IMR-90 (cell line): Measurements from ENCODE around the gene TRIM44. TPM values are rescaled to one million over a fixed set of nuclear protein-coding genes. Genes with fewer than 3 reads are reported as not detected.

Source experiments
- ATAC-seq: fragments of 200-7000 bp; cut with Tn5 transposase; 2 replicates; pipeline ENCODE4 v1.9.1; 2020; ENCODE audit warnings: low read depth, mild to moderate bottlenecking, moderate library complexity
- BruUV-seq: library from RNA; stranded (reverse); fragments of 400-500 nt; replicated peaks from 2 replicates; lab custom pipeline; 2021; lab: Mats Ljungman, UMichigan
- CTCF ChIA-PET: fragments of 300-600 bp; formaldehyde crosslinking; extraction: SDS; loops from one replicate; lab custom pipeline; 2021; ENCODE audit warnings: antibody characterized with exemption; lab: Yijun Ruan, JAX
- POLR2A ChIA-PET: fragments of 300-600 bp; sonication (Branson Sonifier 250); formaldehyde crosslinking; loops from one replicate; lab custom pipeline; 2022; ENCODE audit warnings: antibody characterized with exemption; ENCODE audit not compliant: unreplicated experiment; lab: Charles Lee
- DNase-seq: peaks from one replicate; pipeline ENCODE4 v3.0.0; 2013
- H2AFZ ChIP-seq: replicated peaks from 2 replicates; pipeline ENCODE3; 2013; ENCODE audit warnings: low read length, mild to moderate bottlenecking; ENCODE audit not compliant: poor library complexity
- H2AK5ac ChIP-seq: 2 replicates; pipeline ENCODE4 v1.6.1; 2013; ENCODE audit warnings: low read depth, low read length, inconsistent platforms
- H2AK9ac ChIP-seq: replicated peaks from 2 replicates; pipeline ENCODE3; 2013; ENCODE audit warnings: mild to moderate bottlenecking, low read depth, low read length, moderate library complexity; ENCODE audit not compliant: poor library complexity
- H2BK120ac ChIP-seq: 2 replicates; pipeline ENCODE4 v1.6.1; 2013; ENCODE audit warnings: low read depth, low read length, inconsistent platforms
- H2BK15ac ChIP-seq: 3 replicates; pipeline ENCODE4 v1.6.1; 2013; ENCODE audit warnings: low read depth, low read length, inconsistent platforms
- H2BK20ac ChIP-seq: 2 replicates; pipeline ENCODE4 v1.6.1; 2013; ENCODE audit warnings: low read depth, mild to moderate bottlenecking, inconsistent platforms, low read length, moderate library complexity
- H2BK5ac ChIP-seq: 2 replicates; pipeline ENCODE4 v1.6.1; 2013; ENCODE audit warnings: mild to moderate bottlenecking, low read depth, low read length, inconsistent platforms; ENCODE audit not compliant: poor library complexity, severe bottlenecking
- H3K14ac ChIP-seq: replicated peaks from 2 replicates; pipeline ENCODE4 v1.6.1; 2013; ENCODE audit warnings: low read depth, low read length, inconsistent platforms
- H3K18ac ChIP-seq: 2 replicates; pipeline ENCODE4 v1.6.1; 2013; ENCODE audit warnings: low read depth, low read length, control low read depth
- H3K23ac ChIP-seq: 2 replicates; pipeline ENCODE4 v1.6.1; 2013; ENCODE audit warnings: low read depth, low read length, inconsistent platforms
- H3K27ac ChIP-seq: 2 replicates; pipeline ENCODE4 v1.5.1; 2013; ENCODE audit warnings: mild to moderate bottlenecking, control low read depth, low read length; ENCODE audit not compliant: insufficient read depth
- H3K27me3 ChIP-seq: 2 replicates; pipeline ENCODE4 v1.6.1; 2013; ENCODE audit warnings: low read length; ENCODE audit not compliant: control insufficient read depth, insufficient read depth
- H3K36me3 ChIP-seq: 2 replicates; pipeline ENCODE4 v1.6.1; 2013; ENCODE audit warnings: low read length, mixed read lengths; ENCODE audit not compliant: control insufficient read depth, insufficient read depth
- H3K4ac ChIP-seq: 2 replicates; pipeline ENCODE4 v1.6.1; 2013; ENCODE audit warnings: low read depth, low read length, inconsistent platforms
- H3K4me1 ChIP-seq: 2 replicates; pipeline ENCODE4 v1.6.1; 2013; ENCODE audit warnings: low read length, mixed read lengths; ENCODE audit not compliant: control insufficient read depth, insufficient read depth
- H3K4me2 ChIP-seq: 2 replicates; pipeline ENCODE4 v1.6.1; 2013; ENCODE audit warnings: low read depth, mild to moderate bottlenecking, control low read depth, low read length, moderate library complexity
- H3K4me3 ChIP-seq: 2 replicates; pipeline ENCODE4 v1.5.1; 2013; ENCODE audit warnings: low read depth, mild to moderate bottlenecking, control low read depth, low read length, moderate library complexity; ENCODE audit not compliant: insufficient read depth
- H3K56ac ChIP-seq: 2 replicates; pipeline ENCODE4 v1.6.1; 2013; ENCODE audit warnings: low read length, inconsistent platforms; ENCODE audit not compliant: insufficient read depth; ENCODE audit errors: extremely low read depth
- H3K79me1 ChIP-seq, 2 experiments: 2 replicates each; pipeline ENCODE4 v1.6.1; 2013; ENCODE audit warnings: low read length in 2 of 2, inconsistent platforms in 1 of 2, low read depth in 1 of 2
- H3K9ac ChIP-seq: 2 replicates; pipeline ENCODE4 v1.6.1; 2013; ENCODE audit warnings: low read depth, low read length, control low read depth
- H3K9me1 ChIP-seq: 2 replicates; pipeline ENCODE4 v1.6.1; 2013; ENCODE audit warnings: low read length, inconsistent platforms; ENCODE audit not compliant: insufficient read depth
- H3K9me3 ChIP-seq: 2 replicates; pipeline ENCODE4 v1.6.1; 2013; ENCODE audit warnings: low read length; ENCODE audit not compliant: control insufficient read depth, insufficient read depth
- H4K20me1 ChIP-seq: 2 replicates; pipeline ENCODE4 v1.6.1; 2013; ENCODE audit warnings: low read length, inconsistent platforms; ENCODE audit not compliant: insufficient read depth
- H4K5ac ChIP-seq: 2 replicates; pipeline ENCODE4 v1.6.1; 2013; ENCODE audit warnings: mild to moderate bottlenecking, low read depth, low read length, control low read depth
- H4K8ac ChIP-seq, 2 experiments: 2 replicates each; pipeline ENCODE4 v1.6.1; 2013; ENCODE audit warnings: low read depth in 2 of 2, low read length in 2 of 2, control low read depth in 1 of 2, inconsistent platforms in 1 of 2
- H4K91ac ChIP-seq: 2 replicates; pipeline ENCODE4 v1.6.1; 2013; ENCODE audit warnings: low read depth, low read length, inconsistent platforms; ENCODE audit not compliant: insufficient read depth
- BHLHE40 ChIP-seq: fragments of 150-350 bp; IDR thresholded peaks from 2 replicates; pipeline ENCODE4 v1.6.1; 2016; ENCODE audit warnings: mild to moderate bottlenecking, low read depth, low read length
- FOS ChIP-seq: fragments of 150-350 bp; IDR thresholded peaks from 2 replicates; pipeline ENCODE4 v1.6.1; 2016; ENCODE audit warnings: low read depth, low read length
- MAFK ChIP-seq: IDR thresholded peaks from 2 replicates; pipeline ENCODE4 v1.6.1; 2012; ENCODE audit warnings: low read depth, low read length, improper control_type of control experiment
- MAZ ChIP-seq: IDR thresholded peaks from 2 replicates; pipeline ENCODE4 v1.6.1; 2012; ENCODE audit warnings: low read depth, mild to moderate bottlenecking, low read length, improper control_type of control experiment, moderate library complexity, borderline replicate concordance
- POLR2A ChIP-seq: IDR thresholded peaks from 2 replicates; pipeline ENCODE4 v1.6.1; 2012; ENCODE audit warnings: mild to moderate bottlenecking, low read depth, low read length
- RAD21 ChIP-seq: IDR thresholded peaks from 2 replicates; pipeline ENCODE4 v1.6.1; 2012; ENCODE audit warnings: low read length, improper control_type of control experiment
- RCOR1 ChIP-seq: IDR thresholded peaks from 2 replicates; pipeline ENCODE4 v1.6.1; 2012; ENCODE audit warnings: mild to moderate bottlenecking, low read length, improper control_type of control experiment; ENCODE audit not compliant: insufficient replicate concordance
- USF2 ChIP-seq: fragments of 150-350 bp; IDR thresholded peaks from 2 replicates; pipeline ENCODE4 v1.6.1; 2017; ENCODE audit warnings: mild to moderate bottlenecking, antibody characterized with exemption, low read length, low read depth
- WGBS, 2 experiments: methylation state at CpG; one replicate each; pipeline versions ENCODE4 v1.1.5 to v1.1.7; 2013; ENCODE audit warnings: missing lambda C conversion rate in 2 of 2; ENCODE audit not compliant: insufficient read length in 1 of 2; ENCODE audit errors: extremely low coverage in 2 of 2; 5-methylcytosine and 5-hydroxymethylcytosine counted together
- dilution Hi-C: fragments of 300-500 bp; cut with HindIII; formaldehyde crosslinking; loops from one replicate; pipeline ENCODE4 v1.14.3; 2018; ENCODE audit warnings: low sequenced_read_pairs; ENCODE audit not compliant: unreplicated experiment
- in situ Hi-C: fragments of 300-500 bp; cut with MboI; formaldehyde crosslinking; loops from 3 replicates; pipeline ENCODE4 v1.14.3; 2019; ENCODE audit warnings: low sequenced_read_pairs, inconsistent platforms, mixed read lengths
- intact Hi-C: fragments of 100-400 bp; cut with micrococcal nuclease; formaldehyde crosslinking; loops from 2 replicates; pipeline ENCODE4 v1.10.0; 2022
- polyA plus RNA-seq, 3 experiments: library from polyadenylated mRNA; depleted of rRNA; stranded (reverse); fragments of >200 nt; gene quantifications; 2 replicates each; pipeline ENCODE4 v1.2.3, GENCODE V29; 2012; ENCODE audit warnings: low replicate concordance in 1 of 3
- total RNA-seq: library from RNA; depleted of rRNA; stranded (reverse); fragments of >200 nt; gene quantifications from 2 replicates; pipeline ENCODE4 v1.2.3, GENCODE V29; 2012

TRIM44 gene
- total and polyA plus RNA-seq, 2 of the 4 experiments (the other 2 are of a cell fraction) = 50.7 to 104 TPM

DNA sequence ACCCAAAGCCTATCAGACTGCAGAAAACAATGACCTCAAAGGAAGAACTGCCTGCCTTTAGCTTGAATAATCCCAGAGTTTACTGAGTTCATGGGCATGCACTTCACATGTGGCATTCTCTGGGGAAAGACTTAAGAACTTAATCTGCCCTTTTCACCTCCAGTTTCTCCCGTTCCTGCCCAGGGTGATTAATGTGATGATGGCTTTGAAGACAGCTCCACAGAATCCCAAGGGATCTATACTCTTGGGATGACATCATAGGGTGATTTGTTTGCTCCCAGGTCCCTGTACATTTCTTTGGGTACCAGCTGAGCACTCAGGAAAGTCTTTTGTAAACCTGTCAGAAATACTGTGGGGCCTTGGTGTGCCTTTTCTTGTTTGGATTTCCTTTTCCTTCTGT, 30.3 kb upstream of the TRIM44 start:
- H2AFZ ChIP-seq = no peak overlapping the region
- H3K9me1 ChIP-seq = peaks cover 12% of the 10 kb centered on the region
- no peak overlapping the region for H3K4me2 ChIP-seq
- TF ChIP-seq FOS (no peak), BHLHE40 (no peak), RAD21 (no peak), USF2 (no peak), POLR2A (no peak), MAZ (no peak), MAFK (no peak), RCOR1 (no peak)
- peak overlapping the region; percentile 20; the same call in 1 of the 2 replicates for H3K14ac ChIP-seq
- H2AK5ac ChIP-seq = peak overlapping the region; percentile 23; the same call in 1 of the 2 replicates
- H2BK120ac ChIP-seq = no peak overlapping the region
- no peak overlapping the region for H3K9ac ChIP-seq
- peaks cover 0 to 5% of the 10 kb centered on the region in 2 experiments; a peak in 1 of 4 replicates for H3K79me1 ChIP-seq
- intact Hi-C loops (no loop called here), dilution Hi-C loops (no loop called here), in situ Hi-C loops (no loop called here)
- ChIA-PET CTCF (no interaction called here), POLR2A (no interaction called here)
- no peak overlapping the region for H3K4me3 ChIP-seq
- H2BK5ac ChIP-seq = no peak overlapping the region
- no peak overlapping the region for H3K27ac ChIP-seq
- no peak overlapping the region for H4K8ac ChIP-seq
- DNase-seq = peak; percentile 42
- H3K18ac ChIP-seq = no peak overlapping the region; the same call in 1 of the 2 replicates
- peak overlapping the region; percentile 67 for H2BK20ac ChIP-seq
- WGBS, 2 experiments = no CpG with 5 or more reads among the region's 1 CpG
- no peaks in the 10 kb centered on the region for H3K9me3 ChIP-seq
- no peaks in the 10 kb centered on the region for H3K27me3 ChIP-seq
- H2BK15ac ChIP-seq = peak overlapping the region; percentile 65; the same call in 2 of the 3 replicates
- H4K5ac ChIP-seq = no peak overlapping the region
- ATAC-seq = no peak
- H4K91ac ChIP-seq = peak overlapping the region; percentile 14; the same call in 1 of the 2 replicates
- no peaks in the 10 kb centered on the region for H4K20me1 ChIP-seq
- peak overlapping the region; percentile 30; the same call in 1 of the 2 replicates for H3K4ac ChIP-seq
- no TSS peak for BruUV-seq
- H3K36me3 ChIP-seq = no peaks in the 10 kb centered on the region
- peaks cover 10% of the 10 kb centered on the region for H3K4me1 ChIP-seq
- no peak overlapping the region for H3K56ac ChIP-seq
- H3K23ac ChIP-seq = 0 out of 2 replicates have a peak overlapping the region, but pooled peaks have one; percentile 15
- H2AK9ac ChIP-seq = no peak overlapping the region
